HCT116 (cell line): ENCODE results near the gene SNX1. TPM values are rescaled to one million over a fixed set of nuclear protein-coding genes. Genes with fewer than 3 reads are reported as not detected.

Experiments used
- ATAC-seq: fragments of 200-7000 bp; cut with Tn5 transposase; 2 replicates; pipeline ENCODE4 v1.9.1; 2020; ENCODE audit warnings: mild to moderate bottlenecking, moderate library complexity
- BruUV-seq: library from RNA; stranded (reverse); fragments of 400-500 nt; replicated peaks from 2 replicates; lab custom pipeline; 2021; lab: Mats Ljungman, UMichigan
- CTCF ChIA-PET: fragments of 300-600 bp; sonication (Branson Sonifier 250); formaldehyde crosslinking; loops from one replicate; lab custom pipeline; 2021; ENCODE audit warnings: antibody characterized with exemption; lab: Charles Lee
- POLR2A ChIA-PET: fragments of 300-600, 350-600 bp; sonication (Branson Sonifier 250); formaldehyde crosslinking; loops from one replicate; lab custom pipeline; 2021; ENCODE audit warnings: antibody characterized with exemption; lab: Charles Lee
- RAD21 ChIA-PET, 2 experiments: fragments of 300-600 bp; sonication (Branson Sonifier 250); formaldehyde crosslinking; loops; one replicate each; lab custom pipeline; 2023; ENCODE audit warnings: low total read pairs in 2 of 2; ENCODE audit not compliant: uncharacterized antibody in 2 of 2, unreplicated experiment in 2 of 2, low non-redundant PET in 1 of 2; lab: Charles Lee
- DNase-seq: peaks from one replicate; pipeline ENCODE4 v3.0.0-alpha.2; 2010; ENCODE audit warnings: low read depth, low spot score
- H2AFZ ChIP-seq: fragments of 200-600 bp; shearing (Covaris generic), sonication (generic); 2 replicates; pipeline ENCODE4 v1.6.1; 2017; ENCODE audit warnings: low read depth, mixed run types, mixed read lengths, antibody characterized with exemption, low read length; ENCODE audit not compliant: poor library complexity, severe bottlenecking
- H3K27ac ChIP-seq: 2 replicates; pipeline ENCODE4 v1.5.1; 2012; ENCODE audit warnings: low read depth, low read length
- H3K27me3 ChIP-seq: fragments of 200-600 bp; sonication (generic); 2 replicates; pipeline ENCODE4 v1.6.1; 2016; ENCODE audit warnings: mixed run types, low read length, mixed read lengths; ENCODE audit not compliant: insufficient read depth
- H3K36me3 ChIP-seq, 2 experiments: fragments of 200-500 bp in 1 of 2; fragments of 200-600 bp in 1 of 2; sonication (Bioruptor generic) in 1 of 2; sonication (generic) in 1 of 2; 2 replicates each; pipeline versions ENCODE4 v1.5.1 to v1.6.1; 2014 to 2016; ENCODE audit warnings: low read length in 2 of 2, inconsistent platforms in 1 of 2, mixed read lengths in 1 of 2, mixed run types in 1 of 2; ENCODE audit not compliant: insufficient read depth in 2 of 2, control insufficient read depth in 1 of 2
- H3K4me1 ChIP-seq, 2 experiments: fragments of 200-600 bp in 1 of 2; sonication (generic) in 1 of 2; 2 replicates each; pipeline versions ENCODE4 v1.5.1 to v1.6.1; 2012 to 2017; ENCODE audit warnings: low read length in 2 of 2, inconsistent platforms in 1 of 2, mild to moderate bottlenecking in 1 of 2, mixed read lengths in 1 of 2, mixed run types in 1 of 2, moderate library complexity in 1 of 2; ENCODE audit not compliant: insufficient read depth in 2 of 2, control insufficient read depth in 1 of 2
- H3K4me2 ChIP-seq: fragments of 200-600 bp; sonication (generic); 2 replicates; pipeline ENCODE4 v1.6.1; 2017; ENCODE audit warnings: mixed run types, low read length, mixed read lengths
- H3K4me3 ChIP-seq, 2 experiments: fragments of 200-600 bp in 1 of 2; sonication (generic) in 1 of 2; replicated peaks in 1 of 2; 2 replicates each; pipeline ENCODE4 v1.5.1; 2011 to 2016; ENCODE audit warnings: low read length in 2 of 2, control low read depth in 1 of 2, low read depth in 1 of 2, mild to moderate bottlenecking in 1 of 2, mixed read lengths in 1 of 2, mixed run types in 1 of 2
- H3K79me2 ChIP-seq: fragments of 200-600 bp; sonication (generic); 2 replicates; pipeline ENCODE4 v1.6.1; 2017; ENCODE audit warnings: mild to moderate bottlenecking, mixed run types, low read length, moderate library complexity, mixed read lengths; ENCODE audit not compliant: insufficient read depth
- H3K9ac ChIP-seq: fragments of 200-600 bp; sonication (generic); 2 replicates; pipeline ENCODE4 v1.6.1; 2016; ENCODE audit warnings: low read length, mixed read lengths
- H3K9me2 ChIP-seq: fragments of 200-600 bp; sonication (generic), shearing (Covaris generic); 2 replicates; pipeline ENCODE4 v1.6.1; 2017; ENCODE audit warnings: mixed run types, mild to moderate bottlenecking, moderate library complexity; ENCODE audit not compliant: insufficient read depth
- H3K9me3 ChIP-seq, 2 experiments: fragments of 200-500 bp in 1 of 2; fragments of 200-600 bp in 1 of 2; sonication (Bioruptor generic) in 1 of 2; sonication (generic) in 1 of 2; 2 replicates each; pipeline ENCODE4 v1.6.1; 2014 to 2017; ENCODE audit warnings: low read length in 2 of 2, mixed read lengths in 2 of 2, inconsistent platforms in 1 of 2, low read depth in 1 of 2, mild to moderate bottlenecking in 1 of 2, mixed run types in 1 of 2, moderate library complexity in 1 of 2; ENCODE audit not compliant: control insufficient read depth in 1 of 2, insufficient read depth in 1 of 2
- H4K20me1 ChIP-seq: fragments of 200-600 bp; sonication (generic), shearing (Covaris generic); 2 replicates; pipeline ENCODE4 v1.6.1; 2017; ENCODE audit warnings: mixed run types, mild to moderate bottlenecking, moderate library complexity; ENCODE audit not compliant: insufficient read depth
- CBX3 ChIP-seq: IDR thresholded peaks from 2 replicates; pipeline ENCODE4 v1.6.1; 2012; ENCODE audit warnings: low read depth
- CEBPB ChIP-seq: IDR thresholded peaks from 2 replicates; pipeline ENCODE4 v1.6.1; 2012; ENCODE audit warnings: low read depth
- EGR1 ChIP-seq: IDR thresholded peaks from 2 replicates; pipeline ENCODE4 v1.6.1; 2012; ENCODE audit warnings: low read depth
- ELF1 ChIP-seq: IDR thresholded peaks from 2 replicates; pipeline ENCODE4 v1.6.1; 2012; ENCODE audit warnings: low read depth, borderline replicate concordance
- EZH2 ChIP-seq: fragments of 200-600 bp; sonication (generic); IDR thresholded peaks from 2 replicates; pipeline ENCODE4 v1.6.1; 2017; ENCODE audit warnings: antibody characterized with exemption, mixed run types
- FOSL1 ChIP-seq: IDR thresholded peaks from 2 replicates; pipeline ENCODE4 v1.6.1; 2012; ENCODE audit warnings: low read depth
- JUND ChIP-seq: IDR thresholded peaks from 2 replicates; pipeline ENCODE4 v1.6.1; 2012
- POLR2AphosphoS5 ChIP-seq: IDR thresholded peaks from 2 replicates; pipeline ENCODE4 v1.6.1; 2011; ENCODE audit warnings: mild to moderate bottlenecking, low read depth, low read length, moderate library complexity
- RAD21 ChIP-seq: IDR thresholded peaks from 2 replicates; pipeline ENCODE4 v1.6.1; 2012; ENCODE audit warnings: low read depth, mild to moderate bottlenecking
- SIN3A ChIP-seq: IDR thresholded peaks from 2 replicates; pipeline ENCODE4 v1.6.1; 2012; ENCODE audit warnings: low read depth
- SRF ChIP-seq: IDR thresholded peaks from 2 replicates; pipeline ENCODE4 v1.6.1; 2012; ENCODE audit warnings: low read depth
- TCF7L2 ChIP-seq: IDR thresholded peaks from 2 replicates; pipeline ENCODE4 v1.7.0; 2011; ENCODE audit warnings: borderline replicate concordance, inconsistent platforms; ENCODE audit not compliant: insufficient read depth, insufficient read length; ENCODE audit errors: extremely low read depth
- ZFX ChIP-seq: fragments of 450-650 bp; IDR thresholded peaks from 2 replicates; pipeline ENCODE4 v1.6.1; 2017
- ZNF274 ChIP-seq: fragments of 200-500 bp; sonication (Bioruptor generic); IDR thresholded peaks from 2 replicates; pipeline ENCODE4 v1.6.1; 2014; ENCODE audit warnings: mild to moderate bottlenecking, low read depth, low read length, inconsistent platforms
- intact Hi-C: fragments of 100-400 bp; cut with micrococcal nuclease; formaldehyde crosslinking; loops from 2 replicates; pipeline ENCODE4 v1.10.0; 2022
- total RNA-seq: library from RNA; stranded (reverse); gene quantifications from one replicate; pipeline ENCODE4 v1.2.1, GENCODE V29; 2021; ENCODE audit not compliant: unreplicated experiment
- TF ChIP-seq, protein P1 (sequence below): IDR thresholded peaks from 2 replicates; pipeline ENCODE4 v1.6.1; 2012
- TF ChIP-seq, protein P2 (sequence below): IDR thresholded peaks from 2 replicates; pipeline ENCODE4 v1.6.1; 2011; ENCODE audit warnings: mild to moderate bottlenecking, low read length, moderate library complexity; ENCODE audit not compliant: insufficient replicate concordance; ENCODE audit errors: extremely low read depth
- TF ChIP-seq, protein P3 (sequence below): IDR thresholded peaks from 2 replicates; pipeline ENCODE4 v1.6.1; 2012

The SNX1 gene
- total RNA-seq, 1 experiment from 2014 or later, result 91.9 TPM

DNA sequence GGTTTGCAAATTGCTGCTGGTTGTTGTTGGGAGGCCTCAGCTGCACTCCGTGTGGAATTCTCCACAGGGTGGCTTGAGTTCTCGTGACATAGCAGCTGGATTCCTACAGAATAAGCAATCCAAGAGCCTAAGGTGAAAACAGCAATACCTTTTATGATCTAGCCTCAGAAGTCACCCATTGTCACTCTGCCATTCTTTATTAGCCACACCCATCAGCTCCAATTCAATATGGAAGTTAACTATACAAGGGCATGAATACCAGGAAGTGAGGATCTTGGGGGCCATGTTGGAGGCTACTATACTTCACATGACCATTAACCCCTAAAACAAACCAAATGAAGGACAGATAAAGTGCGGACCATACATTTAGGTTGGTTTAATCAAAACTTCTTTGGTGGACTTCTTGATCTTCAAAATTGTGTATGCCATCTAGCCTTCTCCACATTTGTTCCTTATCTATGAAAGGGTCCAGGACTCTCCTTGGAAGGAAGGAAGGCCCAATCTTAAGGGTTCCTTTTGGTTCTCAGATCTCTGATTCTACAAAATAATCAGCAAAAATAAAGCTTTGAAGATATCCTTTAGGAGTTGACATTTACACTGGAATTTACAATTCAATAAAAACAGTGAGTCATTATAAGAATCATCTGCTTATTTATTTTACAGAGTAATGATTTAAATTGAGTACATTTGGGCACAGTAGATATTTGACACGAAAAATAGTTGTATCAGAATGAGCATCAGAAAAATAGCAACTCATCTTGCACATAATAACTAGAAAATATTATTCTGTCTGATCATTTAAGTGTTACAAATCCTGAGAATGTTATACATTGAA is 23.6 kb upstream of the SNX1 start:
- no peak for DNase-seq
- Histone ChIP-seq H3K4me2 (0 out of 2 replicates have a peak overlapping the region, but pooled peaks have one; percentile 5), H3K36me3 (peaks cover 2 to 17% of the 10 kb centered on the region in 2 experiments; a peak in 2 of 4 replicates), H3K9me3 (no peaks in the 10 kb centered on the region), H3K4me3 (no peak overlapping the region), H3K27ac (no peak overlapping the region), H3K79me2 (peaks cover under 1% of the 10 kb centered on the region; the same call in 1 of the 2 replicates), H3K9me2 (no peaks in the 10 kb centered on the region), H4K20me1 (no peaks in the 10 kb centered on the region), H3K27me3 (no peaks in the 10 kb centered on the region), H2AFZ (no peak overlapping the region), H3K4me1 (peaks cover 0 to 25% of the 10 kb centered on the region in 2 experiments; a peak in 1 of 4 replicates), H3K9ac (no peak overlapping the region)
- TF ChIP-seq RAD21, result no peak
- ATAC-seq, result no peak
- ChIA-PET CTCF (interaction anchor here (0.8 to 2.9 kb wide), 4 partner anchors 14 to 462 kb away, joined by 4 to 8 read pairs (median 4); no protein-coding TSS in a partner anchor), POLR2A (interaction anchor here (1.4 kb wide), 1 partner anchor 21 kb away, joined by 4 read pairs; the partner anchor contains the start of gene CIAO2A), RAD21 (interaction anchor here in 1 of 2 experiments (0.7 kb wide), 1 partner anchor 21 kb away, joined by 3 read pairs; the partner anchor contains the start of gene CIAO2A)
- BruUV-seq, result no TSS peak
- intact Hi-C loops, result no loop called here

DNA sequence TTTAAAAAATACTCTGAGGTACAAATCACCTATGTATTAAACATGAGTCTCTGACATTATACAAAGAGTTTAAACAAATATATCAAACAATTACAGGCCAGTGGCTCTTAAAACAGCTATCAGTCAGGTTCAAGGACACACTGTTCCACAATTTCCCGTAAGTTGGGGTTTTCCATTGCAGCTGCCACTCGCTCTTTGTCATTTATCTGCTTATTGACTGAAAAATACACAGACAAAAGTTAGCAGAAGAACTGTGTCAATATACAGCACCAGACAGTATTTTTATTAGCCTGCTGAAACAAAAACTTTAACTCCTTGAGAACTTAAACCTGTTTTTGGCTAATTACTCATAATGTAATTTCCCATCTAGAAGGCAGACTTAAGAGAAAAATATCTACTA is 23.0 kb upstream of the SNX1 start:
- H3K36me3 ChIP-seq, result peaks cover 2 to 17% of the 10 kb centered on the region in 2 experiments; a peak in 2 of 4 replicates
- TF ChIP-seq SIN3A, result no peak
- no peak for TF ChIP-seq JUND
- no peak for TF ChIP-seq EZH2
- no peak for TF ChIP-seq EGR1
- no peak for TF ChIP-seq TCF7L2
- no peak for TF ChIP-seq POLR2AphosphoS5
- TF ChIP-seq CBX3, result no peak
- TF ChIP-seq, protein P1, sequence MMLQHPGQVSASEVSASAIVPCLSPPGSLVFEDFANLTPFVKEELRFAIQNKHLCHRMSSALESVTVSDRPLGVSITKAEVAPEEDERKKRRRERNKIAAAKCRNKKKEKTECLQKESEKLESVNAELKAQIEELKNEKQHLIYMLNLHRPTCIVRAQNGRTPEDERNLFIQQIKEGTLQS, result no peak
- TF ChIP-seq ZNF274, result no peak
- TF ChIP-seq ELF1, result no peak
- TF ChIP-seq ZFX, result no peak
- TF ChIP-seq FOSL1, result no peak
- TF ChIP-seq, protein P2, sequence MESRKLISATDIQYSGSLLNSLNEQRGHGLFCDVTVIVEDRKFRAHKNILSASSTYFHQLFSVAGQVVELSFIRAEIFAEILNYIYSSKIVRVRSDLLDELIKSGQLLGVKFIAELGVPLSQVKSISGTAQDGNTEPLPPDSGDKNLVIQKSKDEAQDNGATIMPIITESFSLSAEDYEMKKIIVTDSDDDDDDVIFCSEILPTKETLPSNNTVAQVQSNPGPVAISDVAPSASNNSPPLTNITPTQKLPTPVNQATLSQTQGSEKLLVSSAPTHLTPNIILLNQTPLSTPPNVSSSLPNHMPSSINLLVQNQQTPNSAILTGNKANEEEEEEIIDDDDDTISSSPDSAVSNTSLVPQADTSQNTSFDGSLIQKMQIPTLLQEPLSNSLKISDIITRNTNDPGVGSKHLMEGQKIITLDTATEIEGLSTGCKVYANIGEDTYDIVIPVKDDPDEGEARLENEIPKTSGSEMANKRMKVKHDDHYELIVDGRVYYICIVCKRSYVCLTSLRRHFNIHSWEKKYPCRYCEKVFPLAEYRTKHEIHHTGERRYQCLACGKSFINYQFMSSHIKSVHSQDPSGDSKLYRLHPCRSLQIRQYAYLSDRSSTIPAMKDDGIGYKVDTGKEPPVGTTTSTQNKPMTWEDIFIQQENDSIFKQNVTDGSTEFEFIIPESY, result no peak
- no peak for TF ChIP-seq RAD21
- TF ChIP-seq, protein P3, sequence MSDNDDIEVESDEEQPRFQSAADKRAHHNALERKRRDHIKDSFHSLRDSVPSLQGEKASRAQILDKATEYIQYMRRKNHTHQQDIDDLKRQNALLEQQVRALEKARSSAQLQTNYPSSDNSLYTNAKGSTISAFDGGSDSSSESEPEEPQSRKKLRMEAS, result no peak
- no peak for TF ChIP-seq SRF
- no peak for TF ChIP-seq CEBPB
- RAD21 ChIA-PET, result no interaction called here
- no TSS peak for BruUV-seq
- CTCF ChIA-PET, result interaction anchor here (1.2 to 1.5 kb wide), 2 partner anchors 26 to 463 kb away, joined by 3 to 4 read pairs; no protein-coding TSS in a partner anchor
- H2AFZ ChIP-seq, result no peak overlapping the region
- POLR2A ChIA-PET, result interaction anchor here (1.4 kb wide), 1 partner anchor 21 kb away, joined by 4 read pairs; the partner anchor contains the start of gene CIAO2A
- peaks cover 0 to 23% of the 10 kb centered on the region in 2 experiments; a peak in 1 of 4 replicates for H3K4me1 ChIP-seq
- no peaks in the 10 kb centered on the region for H3K27me3 ChIP-seq
- H3K9ac ChIP-seq, result no peak overlapping the region
- H3K9me2 ChIP-seq, result no peaks in the 10 kb centered on the region
- H3K4me3 ChIP-seq, result no peak overlapping the region
- ATAC-seq, result no peak
- H4K20me1 ChIP-seq, result no peaks in the 10 kb centered on the region
- H3K27ac ChIP-seq, result no peak overlapping the region
- no peak overlapping the region for H3K4me2 ChIP-seq
- H3K9me3 ChIP-seq, result no peaks in the 10 kb centered on the region
- DNase-seq, result no peak
- intact Hi-C loops, result no loop called here
- peaks cover 7% of the 10 kb centered on the region for H3K79me2 ChIP-seq
